Mucosa of descending colon (tissue), 3 donors: ENCODE data around the gene BARHL2. TPM values are rescaled to one million over a fixed set of nuclear protein-coding genes. Genes with fewer than 3 reads are reported as not detected.

ENCODE experiments used
- ATAC-seq: fragments of 200-7000 bp; cut with Tn5 transposase; one replicate; pipeline ENCODE4 v1.9.1; 2020; ENCODE audit warnings: mild to moderate bottlenecking, moderate library complexity
- DNase-seq, 3 donors: peaks; one replicate each; pipeline ENCODE4 v3.0.0-alpha.2; 2020
- H3K36me3 ChIP-seq: fragments of 200-600 bp; one replicate; pipeline ENCODE4 v1.8.0; 2021; ENCODE audit warnings: low read depth, mild to moderate bottlenecking
- H3K4me1 ChIP-seq: fragments of 200-600 bp; one replicate; pipeline ENCODE4 v1.8.0; 2021; ENCODE audit warnings: low read depth, mild to moderate bottlenecking
- H3K4me3 ChIP-seq: fragments of 200-600 bp; one replicate; pipeline ENCODE4 v1.8.0; 2021; ENCODE audit warnings: mild to moderate bottlenecking
- H3K9me3 ChIP-seq: fragments of 200-600 bp; one replicate; pipeline ENCODE4 v1.8.0; 2021; ENCODE audit warnings: mild to moderate bottlenecking
- CTCF ChIP-seq: fragments of 200-600 bp; IDR thresholded peaks from one replicate; pipeline ENCODE4 v1.8.0; 2022; ENCODE audit warnings: antibody characterized with exemption, mild to moderate bottlenecking
- intact Hi-C, 2 donors: fragments of 100-400 bp; cut with DNase I in 1 of 2; cut with micrococcal nuclease in 1 of 2; formaldehyde crosslinking; loops; one replicate each; pipeline versions ENCODE4 v1.11.0 to v1.11.1; 2022; cut with DNase I, micrococcal nuclease
- total RNA-seq, 3 donors: library from RNA; stranded (reverse); fragmentation: NEBNext Ultra II Directional in 2 of 3; extraction: Animal tissue kit (Norgen Biotek cat#: 25700) in 2 of 3; gene quantifications; one replicate each; pipeline versions ENCODE4 v1.2.1 to v1.2.4, GENCODE V29; 2021 to 2023
- donor health status: DM: no; HTN: no; CAD: no; lungs with moderate emphysema.
- donor health status: DM: no; HTN: no; CAD: no.
- donor health status: DM: no; HTN: yes; CAD: no.

BARHL2 gene
- total RNA-seq, 3 donors from 2014 or later = not detected

GRCh38 chr1:90753556-90753955 is 36.5 kb upstream of the BARHL2 start:
- TF ChIP-seq CTCF = no peak
- Histone ChIP-seq H3K4me1 (no peaks in the 10 kb centered on the region), H3K36me3 (no peaks in the 10 kb centered on the region), H3K4me3 (no peak overlapping the region), H3K9me3 (no peaks in the 10 kb centered on the region)
- intact Hi-C loops = no loop called here
- ATAC-seq = no peak
- DNase-seq = no peak

GRCh38 chr1:90748668-90749067 is 31.6 kb upstream of the BARHL2 start:
- no peak overlapping the region for H3K4me3 ChIP-seq
- intact Hi-C loops = no loop called here
- no peak for ATAC-seq
- no peaks in the 10 kb centered on the region for H3K9me3 ChIP-seq
- TF ChIP-seq CTCF = no peak
- no peaks in the 10 kb centered on the region for H3K36me3 ChIP-seq
- DNase-seq = no peak
- H3K4me1 ChIP-seq = no peaks in the 10 kb centered on the region

GRCh38 chr1:90746857-90747256 is 29.8 kb upstream of the BARHL2 start:
- no peak for ATAC-seq
- no peaks in the 10 kb centered on the region for H3K9me3 ChIP-seq
- no peak for DNase-seq
- TF ChIP-seq CTCF = no peak
- intact Hi-C loops = no loop called here
- H3K4me3 ChIP-seq = no peak overlapping the region
- no peaks in the 10 kb centered on the region for H3K4me1 ChIP-seq
- no peaks in the 10 kb centered on the region for H3K36me3 ChIP-seq

- no peak overlapping the region for H3K4me3 ChIP-seq
- TF ChIP-seq CTCF = no peak
- DNase-seq = no peak
- no peaks in the 10 kb centered on the region for H3K9me3 ChIP-seq
- no peaks in the 10 kb centered on the region for H3K4me1 ChIP-seq
- no peak for ATAC-seq
- intact Hi-C loops = no loop called here
- no peaks in the 10 kb centered on the region for H3K36me3 ChIP-seq
Observed at GRCh38 chr1:90745972-90746371, 28.9 kb upstream of the BARHL2 start.

- intact Hi-C loops = no loop called here
- Histone ChIP-seq H3K4me1 (peaks cover 21% of the 10 kb centered on the region), H3K4me3 (no peak overlapping the region), H3K9me3 (no peaks in the 10 kb centered on the region), H3K36me3 (no peaks in the 10 kb centered on the region)
- no peak for DNase-seq
- no peak for ATAC-seq
- TF ChIP-seq CTCF = no peak
Observed at GRCh38 chr1:90732136-90732535, 15.0 kb upstream of the BARHL2 start.

GRCh38 chr1:90731382-90732050 is 14.4 kb upstream of the BARHL2 start:
- intact Hi-C loops = no loop called here
- H3K4me1 ChIP-seq = peaks cover 26% of the 10 kb centered on the region
- TF ChIP-seq CTCF = no peak
- H3K9me3 ChIP-seq = no peaks in the 10 kb centered on the region
- no peak for ATAC-seq
- H3K4me3 ChIP-seq = no peak overlapping the region
- no peaks in the 10 kb centered on the region for H3K36me3 ChIP-seq
- DNase-seq = no peak
